Caco-2 (cell line): ENCODE measurements around the gene FRMD7. TPM values are rescaled to one million over a fixed set of nuclear protein-coding genes. Genes with fewer than 3 reads are reported as not detected.

Experiments used
- BruUV-seq: library from RNA; stranded (reverse); fragments of 400-500 nt; replicated peaks from 2 replicates; lab custom pipeline; 2021; lab: Mats Ljungman, UMichigan
- CTCF ChIA-PET: fragments of 300-600 bp; sonication (Branson Sonifier 250); formaldehyde crosslinking; loops from one replicate; lab custom pipeline; 2022; ENCODE audit warnings: antibody characterized with exemption; lab: Charles Lee
- POLR2A ChIA-PET: fragments of 300-600 bp; sonication (Branson Sonifier 250); formaldehyde crosslinking; loops from one replicate; lab custom pipeline; 2022; ENCODE audit warnings: antibody characterized with exemption; lab: Charles Lee
- DNase-seq, 2 experiments: peaks; one replicate each; pipeline versions ENCODE4 v3.0.0 to v3.0.0-alpha.2; 2020 to 2022
- H3K27me3 ChIP-seq: replicated peaks from 2 replicates; pipeline ENCODE4 v1.6.0; 2011; ENCODE audit warnings: low read length; ENCODE audit not compliant: control insufficient read depth, insufficient read depth
- H3K36me3 ChIP-seq: 2 replicates; pipeline ENCODE4 v1.5.1; 2011; ENCODE audit warnings: low read length; ENCODE audit not compliant: control insufficient read depth, insufficient read depth
- H3K4me1 ChIP-seq: fragments of 250-450 bp; sonication (Bioruptor Pico); 2 replicates; pipeline ENCODE4 v1.5.1; 2020; ENCODE audit warnings: mild to moderate bottlenecking
- H3K4me3 ChIP-seq: 2 replicates; pipeline ENCODE4 v1.5.1; 2011; ENCODE audit warnings: low read depth, mild to moderate bottlenecking, control low read depth, low read length
- H3K9me3 ChIP-seq: fragments of 250-450 bp; sonication (Bioruptor Pico); 2 replicates; pipeline ENCODE4 v1.5.1; 2020; ENCODE audit warnings: mild to moderate bottlenecking, moderate library complexity
- H3K27ac Mint-ChIP-seq: one replicate; pipeline ENCODE4 v1.8.0; 2022; ENCODE audit warnings: mixed read lengths; ENCODE audit not compliant: unreplicated experiment
- H3K27me3 Mint-ChIP-seq: one replicate; pipeline ENCODE4 v1.8.0; 2022; ENCODE audit warnings: mixed read lengths; ENCODE audit not compliant: insufficient read depth, unreplicated experiment
- H3K36me3 Mint-ChIP-seq: one replicate; pipeline ENCODE4 v1.8.0; 2022; ENCODE audit warnings: mild to moderate bottlenecking, mixed read lengths; ENCODE audit not compliant: insufficient read depth, unreplicated experiment
- H3K4me1 Mint-ChIP-seq: one replicate; pipeline ENCODE4 v1.8.0; 2022; ENCODE audit warnings: low read depth, mixed read lengths; ENCODE audit not compliant: unreplicated experiment
- H3K4me3 Mint-ChIP-seq: one replicate; pipeline ENCODE4 v1.8.0; 2022; ENCODE audit warnings: mild to moderate bottlenecking, moderate library complexity, mixed read lengths; ENCODE audit not compliant: unreplicated experiment
- H3K9me3 Mint-ChIP-seq: one replicate; pipeline ENCODE4 v1.8.0; 2022; ENCODE audit warnings: mixed read lengths; ENCODE audit not compliant: unreplicated experiment
- intact Hi-C: fragments of 100-400 bp; cut with micrococcal nuclease; formaldehyde crosslinking; loops from one replicate; pipeline ENCODE4 v1.10.0; 2022; ENCODE audit not compliant: unreplicated experiment
- total RNA-seq: library from RNA; stranded (reverse); gene quantifications from 2 replicates; pipeline ENCODE4 v1.2.3, GENCODE V29; 2022
- TF ChIP-seq, protein P1 (sequence below), 2 experiments: fragments of 200-600 bp in 1 of 2; IDR thresholded peaks; 1 replicate in 1 of 2; 2 replicates in 1 of 2; pipeline versions ENCODE4 v1.5.1 to v1.8.0; 2011 to 2022; ENCODE audit warnings: antibody characterized with exemption in 1 of 2, control low read depth in 1 of 2, inconsistent platforms in 1 of 2, low read depth in 1 of 2, low read length in 1 of 2, mild to moderate bottlenecking in 1 of 2, moderate library complexity in 1 of 2; ENCODE audit not compliant: insufficient read depth in 1 of 2, severe bottlenecking in 1 of 2, unreplicated experiment in 1 of 2

FRMD7 gene
- total RNA-seq, 1 experiment from 2014 or later: not detected

DNA sequence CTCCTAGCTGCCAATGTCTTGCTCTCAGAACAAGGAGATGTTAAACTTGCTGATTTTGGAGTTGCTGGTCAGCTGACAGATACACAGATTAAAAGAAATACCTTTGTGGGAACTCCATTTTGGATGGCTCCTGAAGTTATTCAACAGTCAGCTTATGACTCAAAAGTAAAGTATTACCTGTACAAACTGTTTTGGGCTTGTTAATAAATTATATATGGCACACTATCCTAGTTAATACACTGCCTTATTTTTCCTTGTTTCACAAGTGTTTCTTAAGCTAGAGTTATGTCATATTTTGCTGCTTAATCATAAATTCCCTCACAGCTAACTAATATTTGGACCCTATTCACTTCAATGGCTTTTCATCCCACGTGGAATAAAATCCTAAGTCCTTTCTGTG is 59.4 kb downstream of the FRMD7 start:
- no peaks in the 10 kb centered on the region for H3K36me3 ChIP-seq
- ChIA-PET CTCF (no interaction called here), POLR2A (no interaction called here)
- H3K4me3 Mint-ChIP-seq: no peak overlapping the region
- H3K4me1 ChIP-seq: no peaks in the 10 kb centered on the region
- no peaks in the 10 kb centered on the region for H3K36me3 Mint-ChIP-seq
- no peaks in the 10 kb centered on the region for H3K27me3 ChIP-seq
- BruUV-seq: no TSS peak
- TF ChIP-seq, protein P1, sequence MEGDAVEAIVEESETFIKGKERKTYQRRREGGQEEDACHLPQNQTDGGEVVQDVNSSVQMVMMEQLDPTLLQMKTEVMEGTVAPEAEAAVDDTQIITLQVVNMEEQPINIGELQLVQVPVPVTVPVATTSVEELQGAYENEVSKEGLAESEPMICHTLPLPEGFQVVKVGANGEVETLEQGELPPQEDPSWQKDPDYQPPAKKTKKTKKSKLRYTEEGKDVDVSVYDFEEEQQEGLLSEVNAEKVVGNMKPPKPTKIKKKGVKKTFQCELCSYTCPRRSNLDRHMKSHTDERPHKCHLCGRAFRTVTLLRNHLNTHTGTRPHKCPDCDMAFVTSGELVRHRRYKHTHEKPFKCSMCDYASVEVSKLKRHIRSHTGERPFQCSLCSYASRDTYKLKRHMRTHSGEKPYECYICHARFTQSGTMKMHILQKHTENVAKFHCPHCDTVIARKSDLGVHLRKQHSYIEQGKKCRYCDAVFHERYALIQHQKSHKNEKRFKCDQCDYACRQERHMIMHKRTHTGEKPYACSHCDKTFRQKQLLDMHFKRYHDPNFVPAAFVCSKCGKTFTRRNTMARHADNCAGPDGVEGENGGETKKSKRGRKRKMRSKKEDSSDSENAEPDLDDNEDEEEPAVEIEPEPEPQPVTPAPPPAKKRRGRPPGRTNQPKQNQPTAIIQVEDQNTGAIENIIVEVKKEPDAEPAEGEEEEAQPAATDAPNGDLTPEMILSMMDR (IDR thresholded peaks at IDR 0.05; ENCODE audit: insufficient read depth in 1 of 2, low read depth in 1 of 2, low read length in 1 of 2, severe bottlenecking in 1 of 2, unreplicated experiment in 1 of 2): no peak
- intact Hi-C loops: no loop called here
- H3K27me3 Mint-ChIP-seq: no peaks in the 10 kb centered on the region
- no peak for DNase-seq
- H3K9me3 ChIP-seq: no peaks in the 10 kb centered on the region
- no peaks in the 10 kb centered on the region for H3K4me1 Mint-ChIP-seq
- no peak overlapping the region for H3K4me3 ChIP-seq
- H3K27ac Mint-ChIP-seq: no peak overlapping the region
- no peaks in the 10 kb centered on the region for H3K9me3 Mint-ChIP-seq

DNA sequence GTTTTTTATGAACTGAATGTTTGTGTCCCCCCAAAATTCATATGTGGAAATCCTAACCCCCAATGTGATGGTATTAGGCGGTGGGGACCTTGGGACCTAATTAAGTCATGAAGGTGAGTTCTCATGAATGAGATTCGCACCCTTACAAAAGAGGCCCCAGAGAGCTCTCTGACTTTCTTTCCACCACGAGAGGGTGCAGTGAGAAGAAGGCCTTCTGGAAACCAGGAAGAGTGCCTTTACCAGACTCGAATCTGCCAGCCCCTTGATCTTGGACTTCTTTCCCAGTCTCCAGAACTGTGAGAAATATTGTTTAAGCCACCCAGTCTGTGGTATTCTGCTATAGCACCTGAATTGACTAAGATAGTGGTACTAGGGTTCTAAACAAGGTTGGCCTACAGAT is 64.0 kb downstream of the FRMD7 start:
- Histone ChIP-seq H3K27me3 (no peaks in the 10 kb centered on the region), H3K4me3 (no peak overlapping the region), H3K9me3 (no peaks in the 10 kb centered on the region), H3K36me3 (no peaks in the 10 kb centered on the region), H3K4me1 (no peaks in the 10 kb centered on the region)
- Mint-ChIP-seq H3K27me3 (no peaks in the 10 kb centered on the region), H3K4me1 (no peaks in the 10 kb centered on the region), H3K27ac (no peak overlapping the region), H3K36me3 (no peaks in the 10 kb centered on the region), H3K9me3 (no peaks in the 10 kb centered on the region), H3K4me3 (no peak overlapping the region)
- CTCF ChIA-PET: no interaction called here
- no peak for DNase-seq
- TF ChIP-seq, protein P1 (IDR thresholded peaks at IDR 0.05; ENCODE audit: insufficient read depth in 1 of 2, low read depth in 1 of 2, low read length in 1 of 2, severe bottlenecking in 1 of 2, unreplicated experiment in 1 of 2): no peak
- intact Hi-C loops: no loop called here
- BruUV-seq: no TSS peak
- POLR2A ChIA-PET: no interaction called here

DNA sequence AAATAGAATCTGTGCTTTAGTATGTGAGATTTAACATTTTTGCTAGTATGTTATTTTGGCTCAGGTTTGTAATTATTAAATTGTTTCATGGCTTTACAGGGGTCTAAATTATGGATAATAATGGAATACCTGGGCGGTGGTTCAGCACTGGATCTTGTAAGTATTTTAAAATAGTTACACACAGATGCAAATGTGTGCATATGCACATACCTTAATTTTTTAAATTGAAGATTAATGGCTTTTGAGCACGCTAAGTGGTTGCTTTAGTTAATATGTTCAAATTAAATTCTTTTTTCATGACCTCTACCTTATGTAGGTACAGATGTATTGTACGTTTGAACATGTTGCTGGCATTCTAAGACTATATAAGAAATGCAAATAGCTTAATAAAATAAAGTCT is 64.5 kb downstream of the FRMD7 start:
- Histone ChIP-seq H3K4me1 (no peaks in the 10 kb centered on the region), H3K9me3 (no peaks in the 10 kb centered on the region), H3K36me3 (no peaks in the 10 kb centered on the region), H3K27me3 (no peaks in the 10 kb centered on the region), H3K4me3 (no peak overlapping the region)
- Mint-ChIP-seq H3K27ac (no peak overlapping the region), H3K4me1 (no peaks in the 10 kb centered on the region), H3K4me3 (no peak overlapping the region), H3K36me3 (no peaks in the 10 kb centered on the region), H3K27me3 (no peaks in the 10 kb centered on the region), H3K9me3 (no peaks in the 10 kb centered on the region)
- no peak for DNase-seq
- intact Hi-C loops: no loop called here
- ChIA-PET CTCF (no interaction called here), POLR2A (no interaction called here)
- no TSS peak for BruUV-seq
- TF ChIP-seq, protein P1 (IDR thresholded peaks at IDR 0.05; ENCODE audit: insufficient read depth in 1 of 2, low read depth in 1 of 2, low read length in 1 of 2, severe bottlenecking in 1 of 2, unreplicated experiment in 1 of 2): no peak
